Measurements from ENCODE around the gene INF2. TPM values are rescaled to one million over a fixed set of nuclear protein-coding genes. Genes with fewer than 3 reads are reported as not detected.
A peak's percentile ranks its signal among the peaks of the same experiment; 100 is the strongest.

Gene INF2
- total and polyA plus RNA-seq, 9 of the 15 experiments (the other 6 are each of a cell fraction or from before 2014, with no cell fraction given) = 0.56 to 31.3 (median 7.8) TPM

- TF ChIP-seq ARID4B (CRISPR knock-in tag; IDR thresholded peaks at IDR 0.05) = 0 out of 2 replicates have a peak, but pooled peaks have one; percentile 33
- peak; percentile 51 for TF ChIP-seq EGR1 (conservative IDR thresholded peaks at IDR 0.05)
- 0 out of 2 replicates have a peak, but pooled peaks have one; percentile 15 for TF ChIP-seq MAX (CRISPR knock-in tag; IDR thresholded peaks at IDR 0.05)
- TF ChIP-seq CAMTA2 (CRISPR knock-in tag; conservative IDR thresholded peaks at IDR 0.05) = no peak
- no peak for TF ChIP-seq ZNF778 (CRISPR knock-in tag; IDR thresholded peaks at IDR 0.05)
- TF ChIP-seq RBM39 (optimal IDR thresholded peaks at IDR 0.05; ENCODE audit: low read depth, low read length) = no peak
- 0 out of 4 replicates have a peak, but pooled peaks of 1 of the 2 experiments have one; percentile 70 for TF ChIP-seq SIN3A (IDR thresholded peaks at IDR 0.05; ENCODE audit: borderline replicate concordance in 2 of 2, control insufficient read depth in 1 of 2, low read depth in 2 of 2, low read length in 2 of 2)
- no peak for TF ChIP-seq ZMIZ1 (IDR thresholded peaks at IDR 0.05; ENCODE audit: low read depth in 2 of 2, low read length in 2 of 2)
- TF ChIP-seq STAT5B (CRISPR knock-in tag; IDR thresholded peaks at IDR 0.05) = no peak
- TF ChIP-seq TAF1 (IDR thresholded peaks at IDR 0.05; ENCODE audit: control insufficient read depth, extremely low read depth, insufficient read depth, low read length, severe bottlenecking) = no peak
- TF ChIP-seq KAT7 (CRISPR knock-in tag; IDR thresholded peaks at IDR 0.05; ENCODE audit: borderline replicate concordance) = no peak
- TF ChIP-seq POLR2G (IDR thresholded peaks at IDR 0.05; ENCODE audit: low read depth, low read length) = peak; percentile 9; the same call in 1 of the 2 replicates
- no peak for TF ChIP-seq POLR3A (IDR thresholded peaks at IDR 0.05; ENCODE audit: borderline replicate concordance, extremely low read depth, insufficient read depth, insufficient read length)
- TF ChIP-seq TRIM24 (IDR thresholded peaks at IDR 0.05) = no peak
- no peak for TF ChIP-seq EWSR1 (IDR thresholded peaks at IDR 0.05; ENCODE audit: borderline replicate concordance, low read depth, partially characterized antibody)
- peak; percentile 45; the same call in 1 of the 2 replicates for TF ChIP-seq HNRNPL (IDR thresholded peaks at IDR 0.05; ENCODE audit: low read depth, low read length)
- TF ChIP-seq CHD1 (IDR thresholded peaks at IDR 0.05; ENCODE audit: low read length) = peak; percentile 24
- no peak for TF ChIP-seq CHCHD3 (CRISPR knock-in tag; IDR thresholded peaks at IDR 0.05)
These were observed 678 bp downstream of the INF2 start (continued) for GRCh38 chr14:104689881-104690711.

Measured in K562 (cell line).